NK-92 treated with Interleukin-12 subunit alpha and Interleukin-12 subunit beta, amount 100 ng/mL, for 24 hours (cell line): ENCODE measurements around the gene C12orf60.
A peak's percentile ranks its signal among the peaks of the same experiment; 100 is the strongest.
"Not testable (repeated sequence)": the region's sequence is repeated elsewhere in the genome, so short reads cannot be mapped to it uniquely, and the experiment has no call there.

Source experiments
- DNase-seq: peaks from one replicate; lab custom pipeline; 2025; lab: John Stamatoyannopoulos, UW

Gene C12orf60

DNA sequence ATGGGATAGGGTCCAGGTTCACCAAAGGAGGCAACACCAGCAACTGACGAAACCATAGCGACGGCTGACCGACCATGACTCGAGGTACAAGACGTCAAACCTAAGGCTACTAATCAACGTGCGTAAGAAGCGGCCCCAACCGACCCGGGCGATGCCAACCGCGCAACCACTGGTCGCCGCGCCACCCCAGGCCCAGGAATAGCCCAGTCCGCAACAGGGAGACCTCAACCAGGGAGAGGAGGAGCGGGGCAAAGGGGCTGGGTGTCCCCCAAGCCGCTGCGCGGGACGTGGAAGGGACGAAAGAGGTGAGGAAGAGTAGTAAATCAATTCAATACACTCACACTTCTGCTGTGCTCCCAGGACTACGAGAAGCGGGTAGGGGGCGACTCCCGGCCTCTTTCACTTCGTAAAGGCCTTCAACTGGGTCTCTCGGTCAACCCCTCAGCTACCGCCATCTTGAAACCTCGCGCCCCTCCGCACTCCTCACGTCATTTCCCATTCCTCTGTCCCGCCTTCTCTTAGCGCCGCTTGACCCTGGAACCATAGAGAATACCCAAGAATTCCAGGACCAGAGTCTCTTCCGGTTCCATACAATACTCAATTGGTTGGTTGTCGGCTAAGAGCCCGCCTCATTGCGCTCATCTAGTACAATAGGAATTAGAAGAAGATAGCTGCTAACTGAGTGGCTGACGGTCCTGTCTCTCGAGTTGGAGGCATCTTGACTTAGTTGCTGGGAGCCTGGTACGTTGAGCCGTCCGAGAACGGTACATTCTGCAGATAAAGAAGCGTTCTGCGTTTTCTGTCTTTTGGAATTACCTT is at the start of gene C12orf60, which contains the start of gene WBP11:
C12orf60 (plus strand) TSS at position 660 of the 819 bp plus-strand sequence. CDS start 19,266 bp downstream, outside the sequence.
WBP11 (minus strand) TSS at position 468 of the 819 bp plus-strand sequence. CDS start 2,095 bp downstream, outside the sequence.
- peak; percentile 68 for DNase-seq

GRCh38 chr12:14756334-14757143 is 46.9 kb upstream of the C12orf60 start:
- DNase-seq = no peak

- DNase-seq = not testable (repeated sequence)
Observed at GRCh38 chr12:14759711-14760280, 43.7 kb upstream of the C12orf60 start.

DNA sequence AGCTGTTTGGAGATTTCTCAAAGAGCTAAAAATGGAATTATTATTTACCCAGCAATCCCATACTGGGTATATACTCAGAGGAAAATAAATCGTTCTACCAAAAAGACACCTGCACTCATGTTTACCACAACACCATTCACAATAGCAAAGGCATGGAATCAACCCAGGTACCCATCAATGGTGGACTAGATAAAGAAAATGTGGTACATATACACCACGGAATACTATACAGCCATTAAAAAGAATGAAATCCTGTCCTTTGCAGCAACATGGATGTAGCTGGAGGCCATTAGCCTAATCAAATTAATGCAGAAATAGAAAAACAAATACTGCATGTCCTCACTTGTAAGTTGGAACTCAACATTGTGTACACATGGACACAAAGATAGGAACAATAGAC is 38.1 kb upstream of the C12orf60 start:
- DNase-seq = no peak

DNA sequence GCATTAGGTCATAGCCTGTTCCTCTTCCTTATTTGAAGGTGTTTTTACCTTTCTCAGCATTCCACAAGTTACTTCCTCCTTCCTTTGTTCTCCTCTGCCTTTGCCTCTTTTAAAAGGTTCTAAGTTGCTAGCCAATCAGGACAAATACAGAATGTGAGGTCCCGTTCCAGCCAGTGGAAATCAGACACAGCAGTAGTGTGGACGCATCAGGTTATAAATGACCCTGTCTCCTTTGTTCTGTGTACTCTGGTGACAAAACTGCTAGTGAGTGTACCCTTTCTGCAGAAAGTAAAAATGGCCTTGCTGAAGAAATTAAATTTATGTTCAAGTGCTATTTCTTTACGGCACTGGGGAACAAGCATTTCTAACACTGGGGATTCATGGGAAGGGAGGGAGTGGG is 37.5 kb upstream of the C12orf60 start:
- DNase-seq = not testable (repeated sequence)

- DNase-seq = no peak
Observed at GRCh38 chr12:14766649-14767215, 36.7 kb upstream of the C12orf60 start.

DNA sequence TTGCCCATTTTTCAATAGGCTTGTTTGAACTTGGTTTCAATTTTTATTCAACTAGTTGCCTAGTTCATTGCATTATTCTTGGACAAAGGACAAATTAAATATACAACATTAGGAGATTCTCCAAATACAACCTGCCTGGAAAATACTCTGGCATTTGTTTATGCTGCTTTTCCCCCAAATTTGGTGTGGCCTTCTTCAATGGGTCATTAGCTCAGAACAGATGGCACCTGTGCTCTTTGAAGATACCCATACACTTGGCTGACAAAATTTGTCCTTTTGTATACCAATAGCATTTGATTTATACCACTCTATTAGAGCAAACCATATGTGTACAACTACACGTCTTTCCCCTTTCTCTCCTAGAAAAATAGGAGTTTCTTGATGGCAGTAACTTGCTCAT is 35.9 kb upstream of the C12orf60 start:
- no peak for DNase-seq

DNA sequence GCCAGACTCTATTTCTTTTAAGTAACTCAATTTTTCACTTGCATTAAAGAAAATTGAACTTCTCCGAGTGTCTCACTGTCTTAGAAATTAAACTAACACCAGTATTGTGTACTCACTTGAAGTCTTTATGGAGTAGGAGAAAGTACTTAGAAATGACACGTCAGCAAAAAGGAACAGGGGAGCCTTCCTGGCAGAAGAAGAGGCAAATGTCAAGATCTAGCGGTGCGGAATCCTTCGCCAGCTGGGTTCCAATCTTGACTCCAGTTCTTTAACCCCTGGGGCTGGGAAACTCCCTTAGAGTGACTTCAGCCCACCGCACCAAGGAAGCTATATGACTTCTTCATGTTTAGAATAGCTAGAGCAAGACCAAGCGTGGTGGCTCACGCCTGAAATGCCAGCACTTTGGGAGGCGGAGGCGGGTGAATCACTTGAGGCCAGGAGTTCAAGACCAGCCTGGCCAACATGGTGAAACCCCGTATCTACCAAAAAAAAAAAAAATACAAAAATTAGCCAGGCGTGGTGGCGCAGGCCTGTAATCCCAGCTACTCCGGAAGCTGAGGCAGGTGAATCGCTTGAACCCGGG is 34.6 kb upstream of the C12orf60 start:
- no peak for DNase-seq

GRCh38 chr12:14769466-14769968 is 34.0 kb upstream of the C12orf60 start:
- no peak for DNase-seq

DNA sequence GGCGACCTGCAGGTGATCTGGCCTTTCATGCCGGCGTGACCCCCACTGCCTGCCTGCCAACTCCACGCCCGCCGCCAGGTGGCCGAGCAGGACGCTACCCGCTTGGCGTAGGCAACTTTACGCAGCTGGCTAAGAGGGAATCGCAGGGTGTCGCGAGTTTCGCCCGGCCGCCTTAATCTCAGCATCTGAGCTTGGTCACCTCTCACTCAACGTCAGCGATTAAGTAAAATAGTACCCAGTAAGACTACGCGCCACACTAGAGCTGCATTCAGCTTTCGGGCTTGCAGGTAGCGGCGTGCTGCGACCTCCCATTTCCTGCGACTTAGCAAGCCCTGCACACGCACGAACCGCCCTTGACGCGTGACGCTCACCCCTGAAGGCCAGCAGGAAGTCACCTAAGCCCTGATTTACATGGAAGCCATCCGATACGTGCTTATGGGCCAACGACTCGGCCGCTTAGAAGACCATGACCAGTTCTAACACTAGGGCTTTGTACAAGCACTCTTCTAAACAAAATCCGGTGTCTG is 33.4 kb upstream of the C12orf60 start:
- peak; percentile 75 for DNase-seq

GRCh38 chr12:14770496-14771461 is 32.7 kb upstream of the C12orf60 start:
- DNase-seq = peak; percentile 74

DNA sequence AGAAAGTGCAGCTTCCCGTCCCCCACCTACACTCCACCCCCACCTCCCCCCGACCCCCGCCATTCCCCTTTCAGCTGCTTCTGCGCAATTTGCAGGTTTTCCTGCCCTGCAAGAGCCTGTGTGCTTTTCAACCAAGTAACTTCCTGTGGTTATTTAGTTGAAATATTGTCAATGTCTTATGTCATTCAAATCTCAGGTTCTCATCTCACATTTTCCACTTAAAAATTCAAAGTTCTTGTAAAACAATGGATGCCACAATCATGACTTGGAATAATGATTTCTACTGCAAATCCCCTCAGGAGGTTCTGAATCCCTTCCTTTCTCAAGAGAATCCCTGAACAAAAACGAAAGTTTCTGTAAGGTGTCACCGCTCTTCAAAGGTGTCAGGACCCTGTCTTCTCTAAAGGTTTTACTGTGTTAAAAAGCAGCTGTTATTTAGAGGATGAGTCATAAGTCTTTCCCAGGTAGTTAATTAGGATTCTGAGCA is 31.8 kb upstream of the C12orf60 start:
- DNase-seq = peak; percentile 24

GRCh38 chr12:14772946-14773345 is 30.5 kb upstream of the C12orf60 start:
- no peak for DNase-seq

- DNase-seq = no peak
Observed at GRCh38 chr12:14773685-14774073, 29.8 kb upstream of the C12orf60 start.

DNA sequence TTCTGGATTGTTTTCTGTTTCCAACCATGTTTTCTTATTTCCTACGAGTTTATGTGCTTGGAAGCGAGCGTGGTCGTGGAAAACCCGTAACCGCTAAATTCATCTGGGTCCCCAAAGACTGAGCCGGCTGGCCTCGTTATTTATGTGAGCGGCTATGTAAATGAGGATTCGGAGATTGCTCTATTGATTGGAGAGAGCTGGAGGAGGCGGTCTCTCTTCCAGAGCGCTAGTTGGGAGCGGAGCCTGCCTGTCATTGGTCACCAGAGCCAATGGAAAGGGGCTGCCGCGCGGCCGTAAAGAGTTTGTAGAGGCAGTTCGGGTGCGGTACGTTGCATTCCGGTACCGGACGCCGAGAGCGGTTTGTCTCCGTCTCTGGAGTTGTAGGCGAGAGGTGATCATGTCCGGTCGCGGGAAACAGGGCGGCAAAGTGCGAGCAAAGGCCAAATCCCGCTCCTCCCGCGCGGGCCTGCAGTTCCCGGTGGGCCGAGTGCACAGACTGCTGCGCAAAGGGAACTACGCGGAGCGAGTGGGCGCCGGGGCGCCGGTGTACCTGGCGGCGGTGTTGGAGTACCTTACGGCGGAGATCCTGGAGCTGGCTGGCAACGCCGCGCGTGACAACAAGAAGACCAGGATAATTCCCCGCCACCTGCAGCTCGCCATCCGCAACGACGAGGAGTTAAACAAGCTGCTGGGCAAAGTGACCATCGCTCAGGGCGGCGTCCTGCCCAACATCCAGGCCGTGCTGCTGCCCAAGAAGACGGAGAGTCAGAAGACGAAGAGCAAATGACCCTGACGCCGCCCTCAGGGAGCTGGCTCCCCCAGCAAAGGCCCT is 29.2 kb upstream of the C12orf60 start:
- no peak for DNase-seq

- DNase-seq = no peak
Observed at GRCh38 chr12:14774906-14775635, 28.4 kb upstream of the C12orf60 start.

DNA sequence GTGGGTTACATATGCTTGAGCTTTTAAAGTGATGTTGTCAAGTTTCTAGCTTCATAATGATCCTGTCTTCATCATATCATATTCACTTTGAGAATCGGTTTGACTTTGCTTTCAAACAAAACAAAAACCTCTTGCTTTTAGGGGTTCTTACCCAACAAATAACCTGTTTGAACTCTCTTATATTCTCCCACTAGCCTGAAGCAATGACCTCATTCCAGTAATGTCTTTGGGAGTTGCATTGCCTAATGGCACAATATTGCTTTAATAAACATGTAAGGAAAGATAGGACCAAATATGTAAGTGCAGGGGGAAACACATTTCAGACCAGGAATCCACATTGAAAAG is 27.9 kb upstream of the C12orf60 start:
- DNase-seq = no peak

GRCh38 chr12:14776236-14776961 is 27.1 kb upstream of the C12orf60 start:
- no peak for DNase-seq
